ENCODE data around the gene TRDN.

- no peak for TF ChIP-seq CTCF (IDR thresholded peaks at IDR 0.05 in 8 of 11, conservative IDR thresholded peaks at IDR 0.05 in 3 of 11)
- no peak for TF ChIP-seq POLR2A (IDR thresholded peaks at IDR 0.05)
- no peak for TF ChIP-seq POLR2AphosphoS5 (IDR thresholded peaks at IDR 0.05)
Measured at GRCh38 chr6:123569575-123569974, 67.2 kb downstream of the TRDN start.
